ENCODE results near the gene RNF7.
"Not testable (repeated sequence)": the region's sequence is repeated elsewhere in the genome, so short reads cannot be mapped to it uniquely, and the experiment has no call there.

The RNF7 gene

DNA sequence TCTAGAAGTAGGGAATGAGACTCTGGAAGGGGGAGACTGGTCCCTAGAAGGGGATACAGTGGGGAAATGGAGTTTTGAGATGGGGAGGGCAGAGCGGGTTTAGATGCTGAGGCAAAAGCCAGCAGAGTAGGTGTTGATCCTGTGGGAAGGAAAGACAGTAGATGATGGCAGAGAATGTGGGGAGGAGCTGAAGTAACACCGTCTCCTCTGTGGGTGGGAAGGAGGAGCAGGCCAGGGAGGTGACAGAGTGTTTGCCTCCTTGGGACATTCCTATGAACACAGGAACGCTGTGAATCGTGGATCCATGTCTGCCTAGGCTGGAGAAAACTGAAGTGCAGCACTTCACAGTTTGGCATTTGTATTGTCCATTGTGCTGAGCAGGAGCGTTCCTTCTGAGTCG, 45.5 kb downstream of the RNF7 start:
- no peak for DNase-seq

DNA sequence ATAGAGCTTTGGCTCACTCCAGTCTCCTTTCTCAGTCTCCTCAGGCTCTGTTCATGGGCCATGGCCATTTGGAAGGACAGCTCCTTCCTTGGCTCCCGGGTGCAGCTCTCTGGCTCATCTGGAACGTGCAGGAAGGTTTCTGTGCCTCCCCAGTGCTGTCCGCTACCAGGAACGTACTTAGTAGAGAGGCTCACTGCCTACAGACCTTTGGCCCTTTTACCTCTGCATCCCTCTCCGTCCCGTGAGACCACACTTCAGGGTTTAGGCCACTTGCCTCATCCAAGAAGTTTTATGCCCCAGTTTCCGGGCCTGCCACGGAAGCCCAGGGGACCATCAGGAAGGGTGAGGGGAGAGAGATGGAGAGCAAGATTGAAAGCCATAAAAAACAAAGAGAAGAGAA, 46.0 kb downstream of the RNF7 start:
- DNase-seq, result no peak

DNA sequence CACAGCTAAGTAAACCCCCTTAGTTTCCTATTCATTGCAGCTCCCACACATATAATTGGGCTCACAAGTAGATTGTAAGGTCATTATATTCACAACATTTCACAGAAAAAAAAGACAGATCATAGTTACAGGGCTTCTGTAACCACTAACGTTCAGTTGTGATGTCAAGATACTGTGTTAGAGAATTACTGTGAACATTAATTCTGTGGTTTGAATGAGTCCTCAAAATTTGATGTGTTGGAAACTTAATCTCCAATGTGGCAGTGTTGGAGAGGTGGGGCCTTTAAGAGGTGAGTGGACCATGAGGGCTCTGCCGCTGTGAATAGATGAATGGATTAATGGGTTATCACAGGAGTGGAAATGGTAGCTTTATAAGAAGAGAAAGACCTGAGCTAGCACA, 46.4 kb downstream of the RNF7 start:
- DNase-seq, result no peak

DNA sequence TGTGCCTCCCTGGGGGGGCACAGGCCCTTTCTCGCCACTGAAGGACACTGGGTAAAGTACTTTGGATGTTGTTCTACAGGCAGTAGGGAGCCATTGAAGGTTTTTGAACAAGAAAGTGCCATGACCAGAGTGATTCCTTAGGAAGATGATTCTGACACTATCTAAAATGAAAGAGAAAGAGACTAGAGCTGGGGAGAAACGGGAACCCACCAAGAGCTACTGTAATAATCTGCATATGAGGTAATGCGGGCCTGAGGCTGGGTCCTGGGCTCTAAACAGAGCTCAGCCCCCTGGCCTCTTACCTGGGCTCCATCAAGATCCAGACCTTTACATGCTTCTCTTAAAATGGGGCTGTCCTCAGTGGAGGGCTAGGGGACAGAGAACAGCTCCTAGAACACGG, 50.1 kb downstream of the RNF7 start:
- no peak for DNase-seq

DNA sequence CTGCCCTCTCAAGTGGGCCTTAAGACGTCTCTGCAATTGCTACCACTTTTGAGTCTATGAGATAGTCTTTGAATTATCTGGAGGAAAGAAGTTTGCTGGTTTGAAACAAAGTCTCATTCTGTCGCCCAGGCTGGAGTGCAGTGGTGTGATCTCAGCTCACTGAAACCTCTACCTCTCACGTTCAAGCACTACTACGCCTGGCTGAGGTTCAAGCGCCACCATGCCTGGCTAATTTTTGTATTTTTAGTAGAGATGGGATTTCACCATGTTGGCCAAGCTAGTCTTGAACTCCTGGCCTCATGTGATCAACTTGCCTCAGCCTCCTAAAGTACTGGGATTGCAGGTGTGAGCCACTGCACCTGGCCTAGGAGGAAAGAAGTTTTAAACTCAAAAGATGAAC, 50.7 kb downstream of the RNF7 start:
- not testable (repeated sequence) for DNase-seq

DNA sequence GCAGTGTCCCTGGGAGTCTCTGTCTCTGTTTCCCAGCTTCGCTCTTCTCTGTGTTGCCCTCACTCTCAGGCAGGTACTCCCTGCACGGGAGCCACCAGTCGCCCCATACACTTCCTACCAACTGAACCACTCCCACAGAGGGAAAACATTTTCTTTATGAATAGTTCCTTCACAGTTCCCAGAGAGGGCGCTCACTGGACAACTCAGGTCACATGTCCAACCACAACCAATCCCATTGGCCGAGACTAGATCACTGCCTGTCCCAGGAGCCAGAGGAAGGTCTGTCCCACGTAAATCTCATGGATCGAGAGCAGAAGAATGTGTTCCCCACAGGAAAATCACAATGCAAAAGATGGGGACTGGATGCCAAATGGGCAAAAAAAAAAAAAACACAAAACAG, 51.2 kb downstream of the RNF7 start:
- DNase-seq, result no peak

DNA sequence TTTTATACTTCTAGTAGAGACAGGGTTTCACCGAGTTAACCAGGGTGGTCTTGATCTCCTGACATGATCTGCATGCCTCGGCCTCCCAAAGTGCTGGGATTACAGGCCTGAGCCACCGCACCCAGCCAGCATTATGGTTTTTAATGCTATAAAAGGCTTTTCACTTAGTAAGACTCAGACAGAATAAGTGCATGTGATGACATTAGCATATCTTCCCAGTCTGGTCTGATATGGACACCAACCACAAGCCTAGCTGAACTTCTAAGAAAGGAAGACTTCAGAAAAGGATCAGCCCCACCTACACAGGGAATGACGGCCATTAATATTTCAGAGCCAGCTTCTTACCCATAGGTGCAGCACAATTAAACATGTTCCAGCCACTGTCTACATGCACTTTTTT, 52.1 kb downstream of the RNF7 start:
- DNase-seq, result no peak

DNA sequence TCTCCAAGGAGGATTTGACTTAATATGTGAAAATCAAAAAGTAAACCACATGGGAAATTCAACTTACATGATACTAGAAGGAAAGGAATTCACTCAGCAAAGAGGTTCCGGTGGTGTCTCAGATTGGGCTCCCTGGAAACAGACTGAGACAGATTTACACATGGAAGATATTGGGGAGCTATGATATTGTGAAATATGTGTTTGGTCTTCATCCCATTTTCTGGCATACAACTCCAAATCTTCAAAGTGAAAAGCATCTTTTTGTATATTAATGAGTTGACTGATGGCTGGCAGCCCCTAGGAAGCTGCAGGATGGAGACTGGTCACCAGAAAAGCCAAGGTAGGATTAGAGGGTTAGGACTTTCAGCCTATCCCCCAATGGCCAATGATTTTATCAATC, 54.4 kb downstream of the RNF7 start:
- DNase-seq, result no peak

DNA sequence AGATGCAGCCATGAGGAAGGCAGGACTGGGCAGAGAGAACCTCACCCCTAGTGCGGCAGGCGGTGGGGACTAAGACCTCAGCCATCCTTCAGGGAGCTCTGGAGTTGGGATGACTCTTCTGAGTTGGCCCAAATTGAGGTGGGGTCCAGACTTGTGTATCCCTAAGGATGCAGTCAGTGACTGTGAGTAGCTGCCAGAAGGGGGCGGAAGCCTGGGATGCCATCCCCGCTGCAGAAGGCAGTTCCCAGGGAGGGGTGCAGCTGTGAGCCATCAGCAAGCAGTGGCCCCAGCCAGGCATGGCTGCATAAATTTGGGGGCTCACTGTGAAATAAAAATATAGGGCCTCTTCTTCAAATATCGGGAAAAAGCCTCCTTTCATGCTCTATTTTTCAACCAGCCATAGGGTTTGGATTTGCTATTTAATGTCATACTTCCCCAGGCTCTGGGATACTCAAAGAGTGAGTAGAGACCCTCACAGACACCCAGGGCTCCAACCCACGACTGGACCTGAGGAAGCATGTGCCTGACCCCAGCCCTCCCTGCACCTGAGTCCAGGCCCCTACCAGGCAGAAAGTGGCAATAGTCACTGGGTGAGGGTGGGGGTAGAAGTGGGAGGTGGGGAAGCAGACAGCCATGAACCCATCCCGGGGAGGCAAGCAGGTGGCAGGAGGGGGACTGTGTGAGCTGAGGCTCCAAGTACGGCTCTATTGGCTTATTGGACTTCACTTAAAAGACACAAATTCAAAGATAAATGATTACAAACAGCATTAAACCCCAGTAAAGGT, 55.6 kb downstream of the RNF7 start:
- DNase-seq, result no peak

DNA sequence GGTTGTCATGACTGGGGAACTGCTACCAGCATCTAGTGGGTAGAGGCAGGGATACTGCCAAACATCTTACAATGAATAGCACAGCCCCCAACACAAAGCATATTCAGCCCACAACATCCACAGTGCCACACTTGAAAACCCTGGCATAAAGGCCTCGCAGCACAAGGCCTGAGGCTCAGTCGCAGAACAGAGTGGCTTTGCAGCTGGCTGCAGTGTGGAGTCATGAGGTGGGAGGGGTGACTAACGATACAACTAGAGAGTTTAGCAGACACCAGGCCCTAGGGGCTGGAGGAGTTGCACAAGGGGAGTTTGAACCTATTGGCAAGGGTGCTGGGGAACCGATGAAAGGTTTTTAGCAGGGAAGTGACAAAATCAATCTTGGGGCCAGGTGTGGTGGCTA, 57.2 kb downstream of the RNF7 start:
- no peak for DNase-seq

DNA sequence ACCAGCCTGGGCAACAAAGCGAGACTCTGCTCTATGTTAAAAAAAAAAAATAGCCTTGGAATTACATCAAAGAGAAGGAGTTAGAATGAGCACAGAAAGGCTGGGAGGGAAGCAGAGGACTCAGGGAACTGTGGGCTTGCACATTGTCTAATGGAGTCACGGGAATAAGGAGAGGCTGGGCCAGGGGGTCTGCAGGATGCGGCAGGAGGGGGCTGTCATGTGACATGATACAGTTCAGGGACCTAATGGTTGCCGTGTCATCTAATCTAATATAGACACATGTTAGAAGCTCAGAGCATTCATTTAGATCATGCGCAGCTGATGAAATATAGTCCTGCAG, 57.6 kb downstream of the RNF7 start:
- DNase-seq, result no peak

DNA sequence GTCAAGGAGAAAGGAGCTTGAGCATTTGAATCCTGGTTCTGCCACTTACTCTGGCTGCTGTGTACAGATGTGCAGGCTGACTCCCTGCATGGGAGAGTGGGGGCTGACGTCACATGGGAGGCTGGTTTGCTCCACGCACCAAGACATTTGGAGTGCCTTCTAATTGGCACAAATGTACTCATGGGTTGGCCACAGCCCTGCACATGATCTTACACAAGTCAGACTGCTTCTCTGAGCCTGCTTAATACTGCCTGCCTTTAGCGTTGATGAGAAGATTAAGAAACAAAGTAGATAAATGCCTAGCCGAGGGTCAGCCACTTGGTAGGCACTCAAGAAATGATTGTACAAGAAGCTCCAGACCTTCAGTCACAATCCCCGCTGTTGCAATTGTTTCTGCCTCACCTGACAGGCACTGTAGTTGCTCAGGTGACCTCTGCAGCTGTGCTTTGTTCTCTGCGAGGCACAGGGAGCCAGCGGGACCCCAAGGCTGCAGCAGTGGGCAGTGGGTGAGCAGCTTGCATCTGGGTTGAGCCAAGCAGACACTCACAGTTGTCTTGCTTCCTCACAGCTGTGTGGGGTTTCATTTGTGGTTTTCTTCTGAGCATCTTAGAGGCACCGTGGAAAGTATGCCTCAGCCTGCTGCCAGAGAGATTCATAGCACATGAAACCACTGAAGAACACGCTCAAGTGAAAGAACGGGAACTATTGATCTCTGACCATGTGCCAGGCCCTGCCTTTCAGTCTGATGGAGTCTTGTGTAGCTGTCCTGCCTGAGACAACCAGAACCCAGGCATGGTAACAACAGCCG, 58.2 kb downstream of the RNF7 start:
- DNase-seq, result no peak
